H1 (cell line): ENCODE data around the gene ZNF451.

Experiments used
- CBX8 ChIP-seq: fragments of 300-800, 300-1000 bp; sonication (generic); IDR thresholded peaks from 2 replicates; pipeline ENCODE4 v1.7.1; 2016; ENCODE audit warnings: low read depth, low read length, borderline replicate concordance
- CTCF ChIP-seq, 3 experiments: IDR thresholded peaks; 1 replicate in 2 of 3; 2 replicates in 1 of 3; pipeline versions ENCODE4 v1.5.1 to v1.6.1; 2011; ENCODE audit warnings: low read length in 3 of 3, mild to moderate bottlenecking in 3 of 3, inconsistent platforms in 2 of 3, low read depth in 1 of 3, moderate library complexity in 1 of 3; ENCODE audit not compliant: insufficient read depth in 1 of 3; ENCODE audit errors: control extremely low read depth in 1 of 3
- EGR1 ChIP-seq: IDR thresholded peaks from 2 replicates; pipeline ENCODE4 v1.6.1; 2011; ENCODE audit warnings: low read depth, low read length, borderline replicate concordance
- GTF2F1 ChIP-seq: IDR thresholded peaks from 2 replicates; pipeline ENCODE4 v1.6.1; 2012; ENCODE audit warnings: low read depth, low read length, improper control_type of control experiment, borderline replicate concordance
- POLR2AphosphoS5 ChIP-seq: IDR thresholded peaks from 2 replicates; pipeline ENCODE4 v1.6.1; 2011; ENCODE audit warnings: low read depth, low read length

- TF ChIP-seq POLR2AphosphoS5 (no peak), CTCF (IDR thresholded peaks at IDR 0.05; ENCODE audit: control extremely low read depth in 1 of 3, insufficient read depth in 1 of 3, low read depth in 1 of 3, low read length in 3 of 3) (no peak), CBX8 (no peak), GTF2F1 (no peak), EGR1 (no peak)
These were observed 33.1 kb downstream of the ZNF451 start for GRCh38 chr6:57123111-57123510.
